ENCODE data around the gene EDNRA.

DNA sequence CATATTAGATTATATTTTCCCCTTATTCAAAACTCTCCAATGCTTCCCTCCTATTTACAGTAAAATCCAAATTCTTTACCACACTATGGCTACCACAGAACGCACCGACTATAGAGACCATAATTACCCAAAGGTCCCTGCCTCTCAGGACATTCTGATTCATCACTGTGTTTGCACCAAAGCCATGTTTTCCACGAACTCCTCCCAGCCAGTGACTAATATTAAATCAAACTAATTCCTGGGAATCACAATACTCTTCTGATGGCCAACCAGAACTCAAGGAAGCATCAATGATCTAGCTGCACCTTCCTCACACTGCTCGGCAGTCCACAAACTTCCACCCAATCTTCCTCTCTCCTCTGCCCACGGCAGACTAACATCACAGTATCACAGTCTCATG is 24.2 kb upstream of the EDNRA start:
- TF ChIP-seq CTCF (IDR thresholded peaks at IDR 0.05), result no peak
- no peak for TF ChIP-seq POLR2A (IDR thresholded peaks at IDR 0.05)
- TF ChIP-seq EP300 (IDR thresholded peaks at IDR 0.05), result no peak
